HEK293 (cell line): ENCODE results near the gene WDR70.
A peak's percentile ranks its signal among the peaks of the same experiment; 100 is the strongest.
"Not testable (repeated sequence)": the region's sequence is repeated elsewhere in the genome, so short reads cannot be mapped to it uniquely, and the experiment has no call there.

Experiments
- CTCF ChIA-PET: fragments of 350-600 bp; formaldehyde crosslinking; extraction: SDS; loops from one replicate; lab custom pipeline; 2021; ENCODE audit warnings: antibody characterized with exemption; lab: Yijun Ruan, JAX
- POLR2A ChIA-PET: fragments of 300-600 bp; formaldehyde crosslinking; extraction: SDS; loops from one replicate; lab custom pipeline; 2020; ENCODE audit warnings: antibody characterized with exemption, inconsistent platforms; lab: Yijun Ruan, JAX
- H3K27ac ChIP-seq: fragments of 200-500 bp; sonication (Bioruptor generic); 2 replicates; pipeline ENCODE4 v1.5.1; 2014; ENCODE audit warnings: low read depth, low read length, control low read depth, inconsistent platforms; ENCODE audit errors: extremely low read depth
- H3K36me3 ChIP-seq, 2 experiments: fragments of 200-500 bp in 1 of 2; sonication (Bioruptor generic) in 1 of 2; 1 replicate in 1 of 2; 2 replicates in 1 of 2; pipeline ENCODE4 v1.5.1; 2014 to 2017; ENCODE audit warnings: inconsistent platforms in 2 of 2, low read length in 2 of 2; ENCODE audit not compliant: control insufficient read depth in 2 of 2, insufficient read depth in 1 of 2
- H3K4me1 ChIP-seq: fragments of 200-500 bp; sonication (Bioruptor generic); 2 replicates; pipeline ENCODE4 v1.5.1; 2014; ENCODE audit warnings: mild to moderate bottlenecking, low read length, inconsistent platforms; ENCODE audit not compliant: control insufficient read depth, insufficient read depth
- H3K4me3 ChIP-seq: 2 replicates; pipeline ENCODE4 v1.5.1; 2011; ENCODE audit warnings: low read depth, mild to moderate bottlenecking, control low read depth, low read length, moderate library complexity
- H3K9me3 ChIP-seq: fragments of 200-500 bp; sonication (Bioruptor generic); 2 replicates; pipeline ENCODE4 v1.5.1; 2014; ENCODE audit warnings: low read depth, low read length, inconsistent platforms; ENCODE audit not compliant: control insufficient read depth, insufficient read depth
- SETDB1 ChIP-seq: IDR thresholded peaks from one replicate; pipeline ENCODE4 v1.6.1; 2017; ENCODE audit warnings: mild to moderate bottlenecking, low read length, moderate library complexity, mixed read lengths; ENCODE audit not compliant: insufficient read length
- ZFHX2 ChIP-seq: fragments of 450-650 bp; formaldehyde crosslinking; conservative IDR thresholded peaks from 2 replicates; pipeline ENCODE4 v1.5.1; 2016; ENCODE audit warnings: missing biosample characterization, missing genetic modification characterization
- ZNF155 ChIP-seq: fragments of 450-650 bp; formaldehyde crosslinking; IDR thresholded peaks from 2 replicates; pipeline ENCODE4 v1.5.1; 2016; ENCODE audit warnings: missing biosample characterization, missing genetic modification characterization
- ZNF16 ChIP-seq: fragments of 450-650 bp; formaldehyde crosslinking; IDR thresholded peaks from 2 replicates; pipeline ENCODE4 v1.5.1; 2016; ENCODE audit warnings: low read depth, missing biosample characterization, missing genetic modification characterization
- ZNF292 ChIP-seq: fragments of 450-650 bp; formaldehyde crosslinking; IDR thresholded peaks from 2 replicates; pipeline ENCODE4 v1.5.1; 2016; ENCODE audit warnings: low read depth, missing biosample characterization, missing genetic modification characterization, borderline replicate concordance
- ZNF324 ChIP-seq: fragments of 450-650 bp; formaldehyde crosslinking; IDR thresholded peaks from 2 replicates; pipeline ENCODE4 v1.5.1; 2016; ENCODE audit warnings: missing biosample characterization, missing genetic modification characterization
- ZNF548 ChIP-seq: fragments of 450-650 bp; formaldehyde crosslinking; IDR thresholded peaks from 2 replicates; pipeline ENCODE4 v1.5.1; 2016; ENCODE audit warnings: missing biosample characterization, missing genetic modification characterization
- ZNF768 ChIP-seq: fragments of 450-650 bp; formaldehyde crosslinking; IDR thresholded peaks from 2 replicates; pipeline ENCODE4 v1.5.1; 2018; ENCODE audit warnings: missing biosample characterization, mild to moderate bottlenecking, missing genetic modification characterization
- ZNF792 ChIP-seq: fragments of 450-650 bp; formaldehyde crosslinking; IDR thresholded peaks from 2 replicates; pipeline ENCODE4 v1.5.1; 2016; ENCODE audit warnings: missing biosample characterization, missing genetic modification characterization
- ZXDB ChIP-seq: fragments of 450-650 bp; formaldehyde crosslinking; IDR thresholded peaks from 2 replicates; pipeline ENCODE4 v1.5.1; 2016; ENCODE audit warnings: missing biosample characterization, missing genetic modification characterization
- TF ChIP-seq, protein P1 (sequence below): fragments of 450-650 bp; formaldehyde crosslinking; IDR thresholded peaks from 2 replicates; pipeline ENCODE4 v1.5.1; 2016; ENCODE audit warnings: missing biosample characterization, missing genetic modification characterization, low read depth
- TF ChIP-seq, protein P2 (sequence below): fragments of 450-650 bp; formaldehyde crosslinking; IDR thresholded peaks from 2 replicates; pipeline ENCODE4 v1.5.1; 2016; ENCODE audit warnings: missing biosample characterization, missing genetic modification characterization, borderline replicate concordance
- TF ChIP-seq, protein P3 (sequence below): fragments of 450-650 bp; formaldehyde crosslinking; IDR thresholded peaks from 2 replicates; pipeline ENCODE4 v1.5.1; 2016; ENCODE audit warnings: missing biosample characterization, missing genetic modification characterization

Gene WDR70

DNA sequence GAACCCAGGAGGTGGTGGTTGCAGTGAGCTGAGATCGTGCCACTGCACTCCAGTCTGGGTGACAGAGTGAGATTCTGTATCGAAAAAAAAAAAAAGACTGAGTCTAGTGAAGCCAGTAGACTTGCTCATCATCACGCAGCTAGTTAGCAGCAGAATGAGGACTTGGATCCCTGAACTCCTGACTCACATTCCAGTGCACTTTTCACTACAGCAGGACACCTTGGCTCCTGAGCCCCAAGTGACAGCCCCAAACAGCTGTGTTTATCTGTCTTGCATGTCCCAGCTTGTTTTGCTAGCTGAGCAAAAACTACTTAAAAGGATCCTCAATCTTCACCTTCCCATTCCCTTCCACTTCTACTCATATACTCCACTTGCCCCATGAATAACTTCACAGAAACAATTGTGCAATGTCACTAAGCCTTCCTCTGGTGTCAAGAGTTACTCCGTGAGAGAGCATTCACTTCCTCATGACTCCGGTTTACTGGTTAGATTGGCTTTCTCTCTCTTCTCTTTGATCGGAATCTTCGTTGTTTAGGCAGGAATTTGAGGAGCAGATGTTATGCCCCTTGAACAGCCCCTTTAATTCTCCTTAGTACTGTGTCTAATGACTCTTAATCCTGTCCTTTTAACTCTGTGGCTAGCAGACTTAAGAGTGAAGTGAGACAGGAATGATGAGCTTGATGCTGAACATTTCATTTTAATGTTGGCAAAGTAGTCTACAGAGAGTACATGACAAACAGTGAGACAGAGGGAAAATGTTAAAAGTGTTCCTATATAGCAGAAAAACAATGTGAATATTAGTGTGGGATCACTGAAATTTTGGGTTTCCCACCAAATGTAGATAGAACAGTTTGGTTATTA is 84.3 kb downstream of the WDR70 start:
- H3K9me3 ChIP-seq, CTCF ChIA-PET, POLR2A ChIA-PET, H3K36me3 ChIP-seq, H3K4me1 ChIP-seq, H3K4me3 ChIP-seq, H3K27ac ChIP-seq: not testable (repeated sequence)

DNA sequence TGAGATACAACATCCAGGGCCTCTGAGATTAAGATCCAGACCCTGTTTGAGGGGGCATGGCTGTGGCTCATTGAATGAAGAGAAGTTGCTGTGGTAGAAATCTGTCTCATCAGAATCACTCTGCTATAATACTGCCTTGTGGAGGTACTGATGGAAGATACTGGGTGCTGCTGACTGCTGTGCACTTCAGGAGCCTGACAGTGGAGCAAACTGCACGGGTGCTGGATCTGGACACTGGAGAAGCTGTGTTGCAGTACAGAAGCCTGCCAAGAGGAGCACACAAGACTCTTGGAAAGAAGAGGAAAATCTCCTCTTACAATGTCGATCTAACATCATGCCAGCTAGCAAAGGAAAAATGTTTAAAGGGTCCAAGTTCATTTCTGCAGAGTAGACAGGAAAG is 85.5 kb downstream of the WDR70 start:
- H3K4me1 ChIP-seq, H3K9me3 ChIP-seq, H3K36me3 ChIP-seq, H3K4me3 ChIP-seq, H3K27ac ChIP-seq, POLR2A ChIA-PET: not testable (repeated sequence)
- CTCF ChIA-PET = interaction anchor here (0.7 kb wide), 1 partner anchor 52 kb away, joined by 4 read pairs; no protein-coding TSS in a partner anchor

DNA sequence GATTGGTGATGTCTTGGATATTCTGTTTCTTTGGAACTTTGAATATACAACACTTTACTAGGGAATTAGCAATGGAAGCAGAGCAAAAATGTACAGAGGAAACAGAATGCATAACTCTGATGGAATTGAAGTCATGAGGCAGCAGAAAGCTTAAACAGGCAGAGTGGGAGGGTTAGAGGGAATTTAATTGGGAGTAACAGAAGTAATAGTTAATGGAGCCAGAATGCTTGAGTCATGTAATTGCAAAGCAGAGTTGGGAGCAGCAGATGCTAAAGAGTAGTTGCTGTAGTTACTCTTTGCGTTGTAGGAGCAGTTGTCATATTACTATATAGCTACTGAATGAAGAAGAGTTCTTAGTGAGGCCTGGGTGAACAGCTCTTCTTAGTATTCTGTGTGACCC is 90.3 kb downstream of the WDR70 start:
- H3K9me3 ChIP-seq, H3K36me3 ChIP-seq, H3K4me3 ChIP-seq, H3K4me1 ChIP-seq, H3K27ac ChIP-seq: not testable (repeated sequence)
- POLR2A ChIA-PET = interaction anchor here (0.6 kb wide), 1 partner anchor 707 kb away, joined by 6 read pairs; no protein-coding TSS in a partner anchor
- CTCF ChIA-PET = interaction anchor here (0.5 to 0.6 kb wide), 2 partner anchors 91 to 296 kb away, joined by 4 read pairs; no protein-coding TSS in a partner anchor

DNA sequence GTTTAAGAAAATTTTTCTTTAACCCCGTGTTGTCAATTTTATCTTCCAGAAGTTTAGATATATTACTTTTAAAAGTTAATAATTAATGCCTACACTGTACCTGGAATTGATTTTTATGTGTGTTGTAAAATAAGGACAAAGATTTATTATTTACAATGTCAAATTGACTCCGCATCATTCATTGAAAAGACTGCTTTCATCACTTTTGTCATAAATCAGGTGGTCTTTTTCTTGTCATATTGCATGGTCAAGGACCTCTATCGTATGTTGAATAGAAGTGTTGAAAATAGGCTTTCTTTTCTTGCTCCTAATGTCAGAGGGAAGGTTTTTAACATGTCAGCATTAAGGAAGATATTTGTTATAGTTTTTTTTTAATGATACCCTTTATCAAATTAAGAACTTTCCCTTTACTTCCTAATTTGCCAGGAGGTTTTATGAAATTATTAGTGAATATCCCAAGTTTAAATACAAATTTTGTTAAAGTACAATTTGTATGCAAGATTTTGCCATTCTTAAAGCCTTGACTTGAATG is 92.6 kb downstream of the WDR70 start:
- ChIA-PET CTCF (no interaction called here), POLR2A (no interaction called here)
- Histone ChIP-seq H3K9me3 (no peaks in the 10 kb centered on the region), H3K4me3 (no peak overlapping the region), H3K27ac (no peak overlapping the region), H3K36me3 (peaks cover 0 to 5% of the 10 kb centered on the region in 2 experiments; a peak in 1 of 3 replicates), H3K4me1 (no peaks in the 10 kb centered on the region)
- TF ChIP-seq ZNF792 (tag by site-specific recombination) (no peak), ZNF548 (tag by site-specific recombination) (no peak), SETDB1 (peak; percentile 70), ZXDB (no peak), ZNF768 (tag by site-specific recombination) (no peak), ZFHX2 (no peak), ZNF155 (no peak)
- TF ChIP-seq, protein P1, sequence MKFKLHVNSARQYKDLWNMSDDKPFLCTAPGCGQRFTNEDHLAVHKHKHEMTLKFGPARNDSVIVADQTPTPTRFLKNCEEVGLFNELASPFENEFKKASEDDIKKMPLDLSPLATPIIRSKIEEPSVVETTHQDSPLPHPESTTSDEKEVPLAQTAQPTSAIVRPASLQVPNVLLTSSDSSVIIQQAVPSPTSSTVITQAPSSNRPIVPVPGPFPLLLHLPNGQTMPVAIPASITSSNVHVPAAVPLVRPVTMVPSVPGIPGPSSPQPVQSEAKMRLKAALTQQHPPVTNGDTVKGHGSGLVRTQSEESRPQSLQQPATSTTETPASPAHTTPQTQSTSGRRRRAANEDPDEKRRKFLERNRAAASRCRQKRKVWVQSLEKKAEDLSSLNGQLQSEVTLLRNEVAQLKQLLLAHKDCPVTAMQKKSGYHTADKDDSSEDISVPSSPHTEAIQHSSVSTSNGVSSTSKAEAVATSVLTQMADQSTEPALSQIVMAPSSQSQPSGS (tag by site-specific recombination) = no peak

DNA sequence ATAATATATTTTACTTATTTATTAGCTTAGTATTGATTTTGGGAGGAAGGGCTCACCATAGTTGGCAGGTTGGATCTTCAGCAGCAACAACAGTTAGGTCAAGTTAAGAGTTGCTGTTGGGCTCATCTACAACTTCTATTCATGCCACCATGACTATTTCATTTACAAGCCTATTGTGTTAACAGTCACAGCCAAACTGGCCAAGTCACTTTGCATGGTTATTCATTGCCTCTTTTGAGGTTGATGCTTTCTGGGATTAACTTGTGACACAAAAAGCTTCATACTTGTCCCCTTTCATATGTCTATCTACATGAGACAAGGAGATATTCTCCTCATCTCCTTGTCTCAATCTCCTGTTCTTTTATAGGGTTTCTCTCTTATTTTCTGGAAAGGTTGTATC is 98.3 kb downstream of the WDR70 start:
- H3K36me3 ChIP-seq = peaks cover 16 to 24% of the 10 kb centered on the region in 2 experiments; a peak in 2 of 3 replicates
- POLR2A ChIA-PET = no interaction called here
- no peak overlapping the region for H3K27ac ChIP-seq
- no peaks in the 10 kb centered on the region for H3K9me3 ChIP-seq
- H3K4me1 ChIP-seq = no peaks in the 10 kb centered on the region
- CTCF ChIA-PET = interaction anchor here (0.5 to 1.0 kb wide), 4 partner anchors 26 to 1336 kb away, joined by 3 read pairs; no protein-coding TSS in a partner anchor
- no peak overlapping the region for H3K4me3 ChIP-seq
- no peak for TF ChIP-seq ZNF324 (tag by site-specific recombination)
- TF ChIP-seq, protein P2, sequence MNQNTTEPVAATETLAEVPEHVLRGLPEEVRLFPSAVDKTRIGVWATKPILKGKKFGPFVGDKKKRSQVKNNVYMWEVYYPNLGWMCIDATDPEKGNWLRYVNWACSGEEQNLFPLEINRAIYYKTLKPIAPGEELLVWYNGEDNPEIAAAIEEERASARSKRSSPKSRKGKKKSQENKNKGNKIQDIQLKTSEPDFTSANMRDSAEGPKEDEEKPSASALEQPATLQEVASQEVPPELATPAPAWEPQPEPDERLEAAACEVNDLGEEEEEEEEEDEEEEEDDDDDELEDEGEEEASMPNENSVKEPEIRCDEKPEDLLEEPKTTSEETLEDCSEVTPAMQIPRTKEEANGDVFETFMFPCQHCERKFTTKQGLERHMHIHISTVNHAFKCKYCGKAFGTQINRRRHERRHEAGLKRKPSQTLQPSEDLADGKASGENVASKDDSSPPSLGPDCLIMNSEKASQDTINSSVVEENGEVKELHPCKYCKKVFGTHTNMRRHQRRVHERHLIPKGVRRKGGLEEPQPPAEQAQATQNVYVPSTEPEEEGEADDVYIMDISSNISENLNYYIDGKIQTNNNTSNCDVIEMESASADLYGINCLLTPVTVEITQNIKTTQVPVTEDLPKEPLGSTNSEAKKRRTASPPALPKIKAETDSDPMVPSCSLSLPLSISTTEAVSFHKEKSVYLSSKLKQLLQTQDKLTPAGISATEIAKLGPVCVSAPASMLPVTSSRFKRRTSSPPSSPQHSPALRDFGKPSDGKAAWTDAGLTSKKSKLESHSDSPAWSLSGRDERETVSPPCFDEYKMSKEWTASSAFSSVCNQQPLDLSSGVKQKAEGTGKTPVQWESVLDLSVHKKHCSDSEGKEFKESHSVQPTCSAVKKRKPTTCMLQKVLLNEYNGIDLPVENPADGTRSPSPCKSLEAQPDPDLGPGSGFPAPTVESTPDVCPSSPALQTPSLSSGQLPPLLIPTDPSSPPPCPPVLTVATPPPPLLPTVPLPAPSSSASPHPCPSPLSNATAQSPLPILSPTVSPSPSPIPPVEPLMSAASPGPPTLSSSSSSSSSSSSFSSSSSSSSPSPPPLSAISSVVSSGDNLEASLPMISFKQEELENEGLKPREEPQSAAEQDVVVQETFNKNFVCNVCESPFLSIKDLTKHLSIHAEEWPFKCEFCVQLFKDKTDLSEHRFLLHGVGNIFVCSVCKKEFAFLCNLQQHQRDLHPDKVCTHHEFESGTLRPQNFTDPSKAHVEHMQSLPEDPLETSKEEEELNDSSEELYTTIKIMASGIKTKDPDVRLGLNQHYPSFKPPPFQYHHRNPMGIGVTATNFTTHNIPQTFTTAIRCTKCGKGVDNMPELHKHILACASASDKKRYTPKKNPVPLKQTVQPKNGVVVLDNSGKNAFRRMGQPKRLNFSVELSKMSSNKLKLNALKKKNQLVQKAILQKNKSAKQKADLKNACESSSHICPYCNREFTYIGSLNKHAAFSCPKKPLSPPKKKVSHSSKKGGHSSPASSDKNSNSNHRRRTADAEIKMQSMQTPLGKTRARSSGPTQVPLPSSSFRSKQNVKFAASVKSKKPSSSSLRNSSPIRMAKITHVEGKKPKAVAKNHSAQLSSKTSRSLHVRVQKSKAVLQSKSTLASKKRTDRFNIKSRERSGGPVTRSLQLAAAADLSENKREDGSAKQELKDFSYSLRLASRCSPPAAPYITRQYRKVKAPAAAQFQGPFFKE (tag by site-specific recombination) = no peak
- no peak for TF ChIP-seq ZNF16
- no peak for TF ChIP-seq ZNF292 (tag by site-specific recombination)
- TF ChIP-seq, protein P3, sequence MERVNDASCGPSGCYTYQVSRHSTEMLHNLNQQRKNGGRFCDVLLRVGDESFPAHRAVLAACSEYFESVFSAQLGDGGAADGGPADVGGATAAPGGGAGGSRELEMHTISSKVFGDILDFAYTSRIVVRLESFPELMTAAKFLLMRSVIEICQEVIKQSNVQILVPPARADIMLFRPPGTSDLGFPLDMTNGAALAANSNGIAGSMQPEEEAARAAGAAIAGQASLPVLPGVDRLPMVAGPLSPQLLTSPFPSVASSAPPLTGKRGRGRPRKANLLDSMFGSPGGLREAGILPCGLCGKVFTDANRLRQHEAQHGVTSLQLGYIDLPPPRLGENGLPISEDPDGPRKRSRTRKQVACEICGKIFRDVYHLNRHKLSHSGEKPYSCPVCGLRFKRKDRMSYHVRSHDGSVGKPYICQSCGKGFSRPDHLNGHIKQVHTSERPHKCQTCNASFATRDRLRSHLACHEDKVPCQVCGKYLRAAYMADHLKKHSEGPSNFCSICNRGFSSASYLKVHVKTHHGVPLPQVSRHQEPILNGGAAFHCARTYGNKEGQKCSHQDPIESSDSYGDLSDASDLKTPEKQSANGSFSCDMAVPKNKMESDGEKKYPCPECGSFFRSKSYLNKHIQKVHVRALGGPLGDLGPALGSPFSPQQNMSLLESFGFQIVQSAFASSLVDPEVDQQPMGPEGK (tag by site-specific recombination) = no peak
